Measurements from ENCODE around the gene PGAM2.
"Not testable (repeated sequence)": the region's sequence is repeated elsewhere in the genome, so short reads cannot be mapped to it uniquely, and the experiment has no call there.

- TF ChIP-seq CTCF (IDR thresholded peaks at IDR 0.05); STAT6 (CRISPR knock-in tag; conservative IDR thresholded peaks at IDR 0.05; ENCODE audit: low read depth); E2F4 (CRISPR knock-in tag; IDR thresholded peaks at IDR 0.05; ENCODE audit: borderline replicate concordance, low read depth); ZNF263 (CRISPR knock-in tag; IDR thresholded peaks at IDR 0.05; ENCODE audit: low read depth); ZNF219 (CRISPR knock-in tag; IDR thresholded peaks at IDR 0.05; ENCODE audit: borderline replicate concordance); AR (CRISPR knock-in tag; IDR thresholded peaks at IDR 0.05); NR3C1 (CRISPR knock-in tag; conservative IDR thresholded peaks at IDR 0.05; ENCODE audit: low read depth); FOXJ3 (CRISPR knock-in tag; IDR thresholded peaks at IDR 0.05; ENCODE audit: borderline replicate concordance); ETV6 (CRISPR knock-in tag; IDR thresholded peaks at IDR 0.05); CREM (CRISPR knock-in tag; IDR thresholded peaks at IDR 0.05); RELA (CRISPR knock-in tag; IDR thresholded peaks at IDR 0.05; ENCODE audit: borderline replicate concordance): not testable (repeated sequence)
- TF ChIP-seq, protein P1, sequence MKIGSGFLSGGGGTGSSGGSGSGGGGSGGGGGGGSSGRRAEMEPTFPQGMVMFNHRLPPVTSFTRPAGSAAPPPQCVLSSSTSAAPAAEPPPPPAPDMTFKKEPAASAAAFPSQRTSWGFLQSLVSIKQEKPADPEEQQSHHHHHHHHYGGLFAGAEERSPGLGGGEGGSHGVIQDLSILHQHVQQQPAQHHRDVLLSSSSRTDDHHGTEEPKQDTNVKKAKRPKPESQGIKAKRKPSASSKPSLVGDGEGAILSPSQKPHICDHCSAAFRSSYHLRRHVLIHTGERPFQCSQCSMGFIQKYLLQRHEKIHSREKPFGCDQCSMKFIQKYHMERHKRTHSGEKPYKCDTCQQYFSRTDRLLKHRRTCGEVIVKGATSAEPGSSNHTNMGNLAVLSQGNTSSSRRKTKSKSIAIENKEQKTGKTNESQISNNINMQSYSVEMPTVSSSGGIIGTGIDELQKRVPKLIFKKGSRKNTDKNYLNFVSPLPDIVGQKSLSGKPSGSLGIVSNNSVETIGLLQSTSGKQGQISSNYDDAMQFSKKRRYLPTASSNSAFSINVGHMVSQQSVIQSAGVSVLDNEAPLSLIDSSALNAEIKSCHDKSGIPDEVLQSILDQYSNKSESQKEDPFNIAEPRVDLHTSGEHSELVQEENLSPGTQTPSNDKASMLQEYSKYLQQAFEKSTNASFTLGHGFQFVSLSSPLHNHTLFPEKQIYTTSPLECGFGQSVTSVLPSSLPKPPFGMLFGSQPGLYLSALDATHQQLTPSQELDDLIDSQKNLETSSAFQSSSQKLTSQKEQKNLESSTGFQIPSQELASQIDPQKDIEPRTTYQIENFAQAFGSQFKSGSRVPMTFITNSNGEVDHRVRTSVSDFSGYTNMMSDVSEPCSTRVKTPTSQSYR (CRISPR knock-in tag; IDR thresholded peaks at IDR 0.05): not testable (repeated sequence)
- TF ChIP-seq, protein P2, sequence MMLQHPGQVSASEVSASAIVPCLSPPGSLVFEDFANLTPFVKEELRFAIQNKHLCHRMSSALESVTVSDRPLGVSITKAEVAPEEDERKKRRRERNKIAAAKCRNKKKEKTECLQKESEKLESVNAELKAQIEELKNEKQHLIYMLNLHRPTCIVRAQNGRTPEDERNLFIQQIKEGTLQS (CRISPR knock-in tag; conservative IDR thresholded peaks at IDR 0.05): not testable (repeated sequence)
- TF ChIP-seq, protein P3, sequence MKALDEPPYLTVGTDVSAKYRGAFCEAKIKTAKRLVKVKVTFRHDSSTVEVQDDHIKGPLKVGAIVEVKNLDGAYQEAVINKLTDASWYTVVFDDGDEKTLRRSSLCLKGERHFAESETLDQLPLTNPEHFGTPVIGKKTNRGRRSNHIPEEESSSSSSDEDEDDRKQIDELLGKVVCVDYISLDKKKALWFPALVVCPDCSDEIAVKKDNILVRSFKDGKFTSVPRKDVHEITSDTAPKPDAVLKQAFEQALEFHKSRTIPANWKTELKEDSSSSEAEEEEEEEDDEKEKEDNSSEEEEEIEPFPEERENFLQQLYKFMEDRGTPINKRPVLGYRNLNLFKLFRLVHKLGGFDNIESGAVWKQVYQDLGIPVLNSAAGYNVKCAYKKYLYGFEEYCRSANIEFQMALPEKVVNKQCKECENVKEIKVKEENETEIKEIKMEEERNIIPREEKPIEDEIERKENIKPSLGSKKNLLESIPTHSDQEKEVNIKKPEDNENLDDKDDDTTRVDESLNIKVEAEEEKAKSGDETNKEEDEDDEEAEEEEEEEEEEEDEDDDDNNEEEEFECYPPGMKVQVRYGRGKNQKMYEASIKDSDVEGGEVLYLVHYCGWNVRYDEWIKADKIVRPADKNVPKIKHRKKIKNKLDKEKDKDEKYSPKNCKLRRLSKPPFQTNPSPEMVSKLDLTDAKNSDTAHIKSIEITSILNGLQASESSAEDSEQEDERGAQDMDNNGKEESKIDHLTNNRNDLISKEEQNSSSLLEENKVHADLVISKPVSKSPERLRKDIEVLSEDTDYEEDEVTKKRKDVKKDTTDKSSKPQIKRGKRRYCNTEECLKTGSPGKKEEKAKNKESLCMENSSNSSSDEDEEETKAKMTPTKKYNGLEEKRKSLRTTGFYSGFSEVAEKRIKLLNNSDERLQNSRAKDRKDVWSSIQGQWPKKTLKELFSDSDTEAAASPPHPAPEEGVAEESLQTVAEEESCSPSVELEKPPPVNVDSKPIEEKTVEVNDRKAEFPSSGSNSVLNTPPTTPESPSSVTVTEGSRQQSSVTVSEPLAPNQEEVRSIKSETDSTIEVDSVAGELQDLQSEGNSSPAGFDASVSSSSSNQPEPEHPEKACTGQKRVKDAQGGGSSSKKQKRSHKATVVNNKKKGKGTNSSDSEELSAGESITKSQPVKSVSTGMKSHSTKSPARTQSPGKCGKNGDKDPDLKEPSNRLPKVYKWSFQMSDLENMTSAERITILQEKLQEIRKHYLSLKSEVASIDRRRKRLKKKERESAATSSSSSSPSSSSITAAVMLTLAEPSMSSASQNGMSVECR (CRISPR knock-in tag; IDR thresholded peaks at IDR 0.05; ENCODE audit: borderline replicate concordance): not testable (repeated sequence)
Measured at GRCh38 chr7:44030029-44030428, 35.3 kb downstream of the PGAM2 start.

All from WTC11 (cell line).